HTERT RPE-1 (cell line): Measurements from ENCODE around the gene ABCC12.
"Not testable (repeated sequence)": the region's sequence is repeated elsewhere in the genome, so short reads cannot be mapped to it uniquely, and the experiment has no call there.

Experiments
- in situ Hi-C: fragments of 300-500 bp; cut with MboI; formaldehyde crosslinking; loops from 4 replicates; pipeline ENCODE4 v1.14.3; 2020; ENCODE audit warnings: low sequenced_read_pairs

ABCC12 gene

DNA sequence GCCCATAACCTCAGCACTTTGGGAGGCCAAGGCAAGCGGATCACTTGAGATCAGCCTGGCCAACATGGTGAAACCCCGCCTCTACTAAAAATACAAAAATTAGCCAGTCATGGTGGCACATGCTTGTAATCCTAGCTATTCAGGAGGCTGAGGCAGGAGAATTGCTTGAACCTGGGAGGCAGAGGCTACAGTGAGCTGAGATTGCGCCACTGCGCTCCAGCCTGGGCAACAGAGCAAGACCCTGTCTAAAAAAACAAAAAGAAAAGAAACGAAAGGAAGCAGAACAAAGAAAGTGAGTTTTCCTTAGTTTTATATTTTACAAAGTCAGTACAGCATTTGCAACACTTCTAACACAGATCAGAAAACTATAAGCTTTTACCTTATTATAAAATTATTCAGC, 10.8 kb upstream of the ABCC12 start:
- in situ Hi-C loops = not testable (repeated sequence)

DNA sequence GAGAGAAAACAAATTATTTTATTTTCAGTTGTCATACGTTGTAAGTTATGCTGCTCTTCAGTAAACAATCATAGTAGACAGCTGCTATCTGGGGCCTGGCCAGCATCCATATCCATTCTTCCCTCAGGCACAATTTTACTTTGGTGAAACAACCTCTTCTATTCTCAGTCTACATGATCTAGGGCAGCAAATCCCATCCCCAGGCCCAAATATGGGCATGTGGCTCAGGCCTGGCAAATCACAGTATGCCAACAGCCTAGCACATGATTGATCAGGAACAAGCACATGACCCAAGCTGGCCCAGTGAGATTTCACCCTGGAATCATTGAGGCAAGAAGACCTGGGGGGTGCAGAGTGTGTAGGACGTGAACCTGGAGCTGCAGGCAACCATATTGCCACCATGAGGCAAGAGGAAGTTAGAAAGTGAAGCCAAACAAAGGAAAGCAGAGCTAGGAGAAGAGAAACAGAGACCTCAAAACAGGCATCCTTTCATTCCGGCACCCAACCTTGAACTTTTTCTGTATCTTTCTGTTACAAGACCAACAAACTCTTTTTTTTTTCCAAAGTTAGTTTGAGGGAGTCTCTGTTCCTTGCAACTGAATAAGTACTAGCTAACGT, 10.3 kb upstream of the ABCC12 start:
- in situ Hi-C loops = no loop called here

DNA sequence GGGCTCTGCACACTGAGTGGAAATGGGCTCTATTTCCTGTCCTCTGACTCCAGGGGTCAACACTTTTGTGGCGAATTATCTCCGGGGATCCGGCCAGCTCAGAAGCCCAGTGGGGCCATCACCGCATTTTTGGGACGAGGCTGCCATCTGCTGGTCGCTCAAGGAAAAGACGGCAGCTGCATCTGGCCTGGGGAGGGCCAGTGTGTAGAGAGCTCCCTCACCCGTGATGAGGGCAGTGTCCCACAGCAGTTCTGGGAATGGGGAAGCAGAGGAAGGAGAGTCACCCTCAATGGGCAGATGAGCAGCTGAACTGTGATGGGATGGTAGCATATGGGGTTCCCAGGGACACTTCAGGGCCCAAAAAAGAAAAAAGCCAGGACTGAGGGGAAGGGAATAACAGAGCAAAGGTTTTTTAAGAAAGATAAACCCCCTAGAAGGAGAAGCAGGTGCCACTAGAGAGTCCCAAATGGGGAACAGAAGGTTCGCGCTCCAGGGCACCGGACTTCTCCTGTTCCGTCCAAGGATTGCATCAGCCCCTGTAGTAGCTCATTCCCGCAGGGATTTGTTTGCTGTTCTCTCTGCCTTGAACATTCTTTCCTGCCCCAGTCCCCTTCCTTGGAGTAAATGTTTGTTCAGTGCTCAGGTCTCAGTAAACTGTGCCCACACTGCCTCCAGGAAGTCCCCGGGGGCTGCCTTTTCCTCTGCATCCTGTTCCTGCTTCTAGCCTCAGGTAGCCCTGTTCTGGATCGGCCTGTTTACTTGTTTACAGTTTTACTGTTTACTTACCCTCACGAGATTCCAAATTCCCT, 9.3 kb upstream of the ABCC12 start:
- in situ Hi-C loops = no loop called here

DNA sequence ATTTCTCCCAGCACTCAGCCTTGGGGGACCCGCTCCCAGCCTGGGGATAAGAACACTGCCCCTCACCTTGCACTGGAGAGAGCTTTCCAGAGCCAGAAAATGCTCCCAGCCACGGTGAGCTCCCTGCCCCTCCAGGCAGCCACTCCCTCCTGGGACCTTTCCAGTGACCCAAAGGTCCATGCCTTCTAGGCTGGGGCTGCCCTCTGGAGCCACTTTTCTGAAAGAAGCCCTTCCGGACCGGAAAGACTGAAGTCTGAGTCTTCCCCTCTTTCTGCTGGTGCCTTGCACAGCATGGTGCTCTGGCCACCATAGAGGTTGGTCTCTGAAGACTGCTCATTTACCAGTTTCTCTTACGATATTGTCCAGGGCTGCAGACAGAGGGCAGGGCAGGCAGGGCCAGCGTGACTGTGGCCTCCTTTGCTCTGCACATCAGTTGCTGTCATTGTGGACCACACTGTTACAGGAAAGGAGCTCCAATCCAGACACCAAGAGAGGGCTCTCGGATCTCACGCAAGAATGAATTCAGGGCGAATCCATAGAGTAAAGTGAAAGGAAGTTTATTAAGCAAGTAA, 7.1 kb upstream of the ABCC12 start:
- in situ Hi-C loops = no loop called here

DNA sequence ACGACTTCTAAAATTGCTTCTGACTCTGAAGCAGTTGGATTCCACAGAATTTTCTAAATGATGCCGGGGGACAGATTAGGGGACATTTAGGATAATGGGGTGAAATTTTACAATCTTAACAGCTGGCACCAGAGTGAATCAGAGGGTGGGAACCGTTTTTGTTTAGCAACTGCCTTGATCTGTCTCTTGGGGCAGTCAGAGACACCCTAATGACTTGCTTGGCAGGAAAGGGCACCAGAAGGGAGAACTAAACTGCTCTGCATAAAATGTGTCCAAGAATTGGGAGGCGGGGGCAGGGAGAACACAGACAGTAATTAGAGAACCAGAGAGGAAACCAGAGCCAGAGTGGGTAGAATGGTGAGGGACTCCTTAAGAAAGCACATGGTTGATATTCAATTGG, 6.1 kb upstream of the ABCC12 start:
- in situ Hi-C loops = no loop called here

DNA sequence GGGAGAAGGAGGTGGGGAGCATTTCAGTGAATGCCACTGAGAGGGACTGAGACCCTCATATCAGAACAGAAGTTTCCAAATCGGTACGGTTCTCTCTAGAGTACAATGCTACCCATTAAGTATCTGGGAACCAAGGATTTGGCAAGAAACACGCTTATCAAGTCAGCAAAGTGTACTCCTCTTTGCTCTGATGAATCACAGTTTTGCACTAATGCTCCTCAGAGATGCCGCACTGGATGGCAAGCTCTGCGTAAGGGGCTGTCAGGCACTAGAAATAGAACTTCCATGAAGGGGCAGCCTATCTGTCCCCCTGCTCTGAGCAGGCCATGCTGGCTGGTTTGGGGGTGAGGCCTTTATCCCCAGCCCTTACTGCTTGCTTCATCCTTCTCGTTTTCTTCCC, 4.8 kb upstream of the ABCC12 start:
- in situ Hi-C loops = no loop called here

DNA sequence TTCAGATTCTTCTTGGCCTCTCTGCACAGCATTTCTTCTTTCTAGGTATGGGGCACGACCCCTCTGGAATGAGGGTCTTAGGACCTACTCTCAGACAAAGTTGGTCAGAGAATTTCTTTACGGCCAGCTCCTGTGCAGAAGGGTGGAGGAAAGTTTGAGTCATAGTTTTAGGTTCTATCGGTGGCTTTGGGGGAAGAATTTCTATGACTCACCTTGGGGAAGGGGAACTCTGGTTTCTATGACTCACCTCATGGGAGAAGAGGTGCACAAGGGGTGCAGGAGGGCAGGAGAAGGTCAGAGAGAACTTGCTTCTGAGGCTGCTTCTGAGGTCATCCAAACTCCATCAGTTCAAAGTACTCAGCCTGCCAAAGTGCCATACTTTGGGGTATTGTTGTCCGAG, 2.5 kb upstream of the ABCC12 start:
- in situ Hi-C loops = no loop called here

DNA sequence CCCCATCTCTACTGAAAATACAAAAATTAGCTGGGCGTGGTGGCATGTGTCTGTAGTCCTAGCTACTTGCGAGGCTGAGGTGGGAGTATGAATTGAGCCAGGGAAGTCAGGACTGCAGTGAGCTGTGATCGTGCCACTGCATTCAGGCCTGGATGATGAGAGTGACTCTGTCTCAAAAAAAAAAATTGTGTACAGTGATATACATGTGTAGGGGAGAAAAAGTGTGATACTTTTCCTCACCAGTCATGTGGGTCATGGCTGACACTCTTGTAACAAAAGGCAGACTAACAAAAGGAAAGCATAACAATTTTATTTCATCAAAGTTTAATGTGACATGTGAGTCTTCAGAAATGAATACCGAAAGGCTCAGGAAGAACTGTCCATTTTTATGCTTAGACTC, 2.0 kb upstream of the ABCC12 start:
- in situ Hi-C loops = no loop called here

DNA sequence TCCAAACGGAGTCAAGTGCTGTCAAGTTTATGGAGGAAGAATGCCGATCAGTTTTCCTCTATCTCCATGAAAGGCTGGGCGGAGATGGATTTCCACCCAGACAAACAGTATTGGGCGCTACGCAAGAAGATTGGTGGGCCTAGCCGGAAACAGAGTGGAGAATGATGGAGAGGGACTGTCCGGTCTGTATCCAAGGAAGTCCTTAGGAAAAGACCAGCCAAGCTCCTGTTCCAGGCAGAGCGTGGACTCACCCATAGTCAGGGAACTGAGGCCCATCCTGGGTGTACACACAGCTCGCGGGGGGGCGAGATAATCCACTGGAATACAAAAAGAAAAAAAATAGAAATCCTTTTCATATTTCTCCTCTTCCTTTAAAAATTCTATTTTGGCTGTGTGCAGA, 1.5 kb upstream of the ABCC12 start:
- in situ Hi-C loops = no loop called here

DNA sequence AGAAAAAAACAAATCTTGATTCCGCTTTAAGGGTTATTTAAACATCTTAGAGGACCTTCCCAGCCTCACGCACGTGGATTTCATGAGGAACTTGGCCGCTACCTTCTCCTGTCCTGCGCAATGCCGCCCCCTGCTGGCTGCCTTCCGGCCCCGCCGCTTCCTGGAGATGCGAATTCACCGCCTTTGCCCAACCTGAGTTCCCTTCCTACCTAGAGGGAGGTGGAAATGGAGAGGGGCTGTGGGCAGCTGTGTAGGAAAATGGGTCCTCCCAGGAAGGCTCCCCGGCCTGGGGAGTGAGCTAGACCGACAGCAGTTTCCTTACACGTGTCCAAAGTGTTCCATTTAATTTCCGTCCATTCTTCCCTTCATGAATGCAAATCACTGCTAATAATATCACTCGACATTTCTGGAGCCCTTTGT, 1.0 kb upstream of the ABCC12 start:
- in situ Hi-C loops = no loop called here

DNA sequence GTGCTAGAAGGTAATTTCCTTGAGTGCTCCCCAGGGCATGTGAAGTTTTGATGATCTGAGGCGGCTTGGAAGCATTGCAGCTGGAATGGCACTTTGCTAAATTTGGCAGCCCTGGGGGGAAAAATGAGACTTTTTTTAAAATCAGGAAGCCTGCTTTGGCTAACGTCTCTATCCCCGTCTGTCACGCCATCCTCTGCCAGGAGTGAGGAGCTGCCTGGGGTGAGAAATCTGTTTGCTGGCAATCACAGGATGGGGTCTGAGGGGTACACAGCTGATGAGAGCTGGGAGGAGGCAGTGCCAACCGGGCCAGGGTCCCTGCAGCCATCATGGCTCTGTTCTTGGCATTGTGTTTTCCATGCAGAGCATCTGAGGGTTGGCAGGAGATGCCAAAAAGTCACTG, 2.0 kb downstream of the ABCC12 start:
- in situ Hi-C loops = no loop called here

DNA sequence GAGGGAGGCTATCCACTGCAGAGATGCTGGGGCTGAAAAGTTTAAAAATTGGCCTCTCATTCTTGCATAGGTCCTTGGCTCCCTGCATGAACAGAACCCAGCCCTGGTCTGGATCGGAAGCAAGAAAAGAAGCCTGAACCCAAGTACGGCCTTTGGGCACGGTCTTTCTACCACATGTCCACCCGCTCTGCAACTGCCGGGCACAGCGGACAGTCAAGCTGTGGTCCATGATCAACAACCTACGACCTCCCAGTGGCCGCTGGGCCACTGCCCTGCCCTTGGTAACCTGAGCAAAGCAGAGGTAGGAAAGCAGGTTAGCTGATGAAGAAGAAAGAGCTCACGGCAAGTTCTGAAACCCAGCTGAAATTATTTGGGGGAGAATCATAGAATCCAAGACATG, 3.6 kb downstream of the ABCC12 start:
- in situ Hi-C loops = no loop called here

DNA sequence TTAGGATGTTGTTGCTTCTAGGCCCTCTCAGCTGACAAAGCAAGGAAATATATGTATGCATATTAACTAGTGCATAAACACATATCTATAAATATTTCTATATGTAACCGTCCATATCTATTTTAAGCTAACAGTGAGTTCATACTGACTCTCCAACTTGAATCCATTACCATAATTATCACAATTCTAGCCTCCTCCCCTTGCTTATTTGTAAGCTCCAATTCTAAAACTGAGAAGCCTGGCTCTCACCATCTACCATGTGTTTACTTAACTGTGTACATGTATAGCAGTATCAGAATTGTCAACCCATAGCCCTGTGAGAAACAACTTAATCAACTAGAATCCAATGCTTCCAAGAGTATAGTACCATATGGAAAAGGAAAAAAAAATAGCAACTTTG, 5.1 kb downstream of the ABCC12 start:
- in situ Hi-C loops = no loop called here

DNA sequence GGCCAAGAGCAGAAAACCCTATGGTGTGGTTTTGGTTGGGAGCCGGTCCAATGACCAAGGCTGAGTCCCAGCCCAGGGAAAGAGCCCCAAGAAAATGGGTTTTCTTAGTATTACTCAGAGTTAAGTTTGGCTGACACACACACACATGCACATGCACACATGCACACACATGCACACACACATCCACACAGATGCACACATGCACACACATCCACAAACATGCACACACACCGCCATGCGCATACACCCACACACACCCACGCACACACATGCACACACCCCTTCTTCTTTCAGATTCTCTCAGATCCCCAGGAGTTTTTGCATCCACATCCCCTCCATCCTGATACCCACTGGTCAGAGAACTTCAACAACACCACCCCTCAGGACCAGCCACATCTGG, 9.1 kb downstream of the ABCC12 start:
- in situ Hi-C loops = no loop called here

DNA sequence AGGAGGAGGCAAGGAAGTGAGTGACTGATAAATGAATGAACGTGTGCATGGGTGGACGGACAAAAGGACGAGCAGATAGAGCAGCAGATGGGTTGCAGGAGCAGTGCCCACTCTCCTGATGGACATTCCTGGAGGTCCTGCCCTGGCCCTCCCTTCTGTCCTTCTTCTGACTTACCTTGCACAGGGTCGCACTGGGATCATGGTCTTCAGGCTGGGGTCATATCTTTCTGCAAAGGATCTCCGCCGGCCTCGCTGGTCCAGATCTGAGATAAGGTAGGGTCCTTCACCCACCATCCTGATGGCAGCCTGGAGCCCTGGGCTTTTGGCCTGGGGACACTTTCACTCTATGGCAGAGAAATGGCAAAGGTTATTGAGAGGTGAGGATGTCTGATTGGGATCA, 9.7 kb downstream of the ABCC12 start:
- in situ Hi-C loops = no loop called here

DNA sequence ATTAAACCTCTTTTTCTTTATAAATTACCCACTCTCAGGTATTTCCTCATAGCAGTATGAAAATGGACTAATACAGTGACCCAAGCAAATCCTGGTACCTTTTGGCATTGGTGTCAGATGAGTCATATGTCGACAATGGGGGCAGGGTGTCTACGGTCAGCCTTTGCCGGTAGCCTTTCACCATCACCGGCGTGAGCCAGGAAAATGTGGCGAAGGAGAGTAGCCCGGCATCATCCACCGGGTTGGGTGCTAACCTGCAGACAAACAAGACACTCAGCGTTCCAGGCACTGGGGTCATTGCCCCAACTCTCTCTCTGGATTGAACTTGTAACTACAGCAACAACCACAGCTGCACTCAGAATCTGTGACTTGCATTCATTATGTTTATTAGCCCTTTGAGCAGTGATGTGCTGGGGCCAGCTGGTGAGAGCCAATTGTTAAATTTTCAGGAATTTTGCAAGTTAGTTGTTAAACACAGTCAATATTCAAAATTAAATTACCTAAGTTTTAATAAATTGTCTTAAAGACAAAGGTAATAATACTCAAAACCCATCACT, 11.9 kb downstream of the ABCC12 start:
- in situ Hi-C loops = no loop called here

DNA sequence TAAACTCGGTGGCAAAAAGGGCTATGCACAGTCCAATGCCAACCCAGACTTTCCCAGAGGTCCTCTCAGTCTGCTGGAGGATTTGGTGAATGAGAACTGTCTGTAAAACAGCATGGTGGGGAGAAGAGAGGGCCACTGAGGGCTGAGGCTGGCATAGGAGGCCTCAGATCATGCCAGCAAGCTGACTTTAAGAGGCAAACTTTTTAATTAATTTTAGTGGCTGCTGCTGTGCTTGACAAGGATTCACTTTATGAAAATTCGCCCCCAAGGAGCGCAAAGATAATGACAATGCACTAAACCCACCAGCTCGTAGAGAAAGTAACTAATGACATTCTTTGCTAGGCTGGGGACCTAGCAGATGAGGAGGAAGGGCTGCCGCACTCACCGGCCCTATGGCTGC, 15.0 kb downstream of the ABCC12 start:
- in situ Hi-C loops = no loop called here

DNA sequence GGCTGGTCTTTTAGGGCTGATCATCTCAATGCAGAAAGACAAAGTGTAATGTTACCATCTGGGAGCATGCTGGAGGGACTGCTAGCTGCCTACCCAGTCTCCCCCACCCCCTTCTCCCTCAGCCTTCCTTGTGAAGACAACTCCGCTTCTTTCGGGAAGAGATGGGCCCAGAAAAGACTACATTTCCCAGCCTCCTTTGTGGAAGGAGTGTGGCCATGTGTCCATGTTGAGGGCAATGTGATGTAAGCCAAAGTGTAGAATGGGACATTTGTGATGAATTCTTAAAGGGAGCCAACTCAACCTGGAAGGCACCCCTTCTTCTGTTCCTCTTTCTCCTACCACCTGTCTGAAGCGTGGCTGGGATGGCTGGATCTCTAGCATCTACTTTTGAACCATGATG, 16.3 kb downstream of the ABCC12 start:
- in situ Hi-C loops = no loop called here

DNA sequence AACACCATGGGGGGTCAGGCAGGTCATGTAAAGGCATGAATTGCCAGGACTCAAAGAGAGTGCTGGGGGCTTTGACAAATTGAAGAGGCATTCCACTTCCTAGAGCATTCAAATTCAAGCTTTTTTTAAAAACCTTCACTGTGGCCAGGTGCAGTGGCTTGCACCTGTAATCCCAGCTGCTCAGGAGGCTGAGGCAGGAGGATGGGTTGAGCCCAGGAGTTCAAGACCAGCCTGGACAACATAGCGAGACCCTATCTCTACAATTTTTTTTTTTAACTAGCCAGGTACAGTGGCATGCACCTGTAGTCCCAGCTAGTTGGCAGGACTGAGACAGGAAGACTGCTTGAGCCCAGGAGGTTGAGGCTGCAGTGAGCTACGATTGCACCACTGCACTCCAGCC, 17.2 kb downstream of the ABCC12 start:
- in situ Hi-C loops = no loop called here

DNA sequence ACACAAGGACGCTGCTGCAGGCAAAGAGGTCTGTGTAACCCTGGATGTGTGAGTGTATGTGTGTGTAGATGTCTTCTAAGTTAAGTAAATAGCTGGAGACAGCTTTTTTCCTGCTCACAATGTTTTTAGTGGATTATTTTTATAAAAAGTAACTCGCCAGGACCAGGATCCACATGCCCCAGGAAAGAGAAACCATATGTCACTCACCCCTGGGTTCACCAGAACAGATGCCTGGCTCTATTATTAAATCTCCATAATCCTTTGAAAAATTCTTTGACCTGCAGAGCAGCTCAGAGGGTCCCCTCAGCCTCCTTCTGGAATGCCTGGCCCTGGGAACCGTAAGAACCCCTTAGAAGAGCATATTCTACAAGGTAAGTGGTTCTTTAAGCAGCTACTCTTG, 18.0 kb downstream of the ABCC12 start:
- in situ Hi-C loops = no loop called here

DNA sequence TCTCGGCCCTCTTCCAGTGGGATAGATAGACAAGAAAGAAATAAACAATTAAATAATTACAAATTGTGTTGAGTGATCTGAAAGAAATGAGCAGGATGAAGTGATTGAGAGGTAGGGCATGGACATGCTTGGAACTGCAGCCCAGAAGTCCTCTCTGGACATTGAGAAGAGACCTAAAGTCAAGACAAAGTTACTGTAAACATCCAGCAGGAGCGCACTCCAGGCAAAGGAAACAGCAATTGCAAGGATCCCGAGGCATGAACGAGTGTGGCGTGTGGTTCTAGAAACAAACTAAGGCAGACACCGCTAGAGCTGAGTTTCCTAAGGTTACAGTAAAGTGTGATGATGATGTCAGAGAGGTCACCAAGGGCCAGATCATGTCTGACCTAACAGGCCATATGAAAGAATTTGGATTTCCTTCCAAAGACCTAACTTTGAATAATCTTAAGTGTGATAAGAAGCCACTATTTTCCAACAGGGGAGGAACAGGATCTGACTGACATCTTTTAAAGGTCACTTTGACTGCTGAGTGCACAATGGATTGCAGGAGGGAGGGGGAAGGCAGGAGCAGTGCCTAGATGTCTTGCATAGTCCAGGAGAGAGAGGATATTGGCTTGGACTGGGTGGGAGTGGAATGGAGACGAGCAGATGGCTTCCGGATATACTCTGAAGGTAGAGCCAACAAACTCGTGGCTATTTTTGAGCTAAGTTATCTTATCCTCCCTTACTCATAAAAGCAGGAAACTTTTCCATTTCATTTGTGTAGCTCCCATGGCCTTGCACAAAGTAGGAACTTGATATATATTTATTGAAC, 19.0 kb downstream of the ABCC12 start:
- in situ Hi-C loops = no loop called here
